ENCODE results near the gene POLR2L. TPM values are rescaled to one million over a fixed set of nuclear protein-coding genes. Genes with fewer than 3 reads are reported as not detected.

Gene POLR2L
- total RNA-seq, 2 experiments from 2014 or later: 90.3 to 96.0 TPM

GRCh38 chr11:858053-858761 is 15.9 kb upstream of the POLR2L start:
- Mint-ChIP-seq H3K36me3 (ENCODE audit: low read depth) (no peaks in the 10 kb centered on the region), H3K4me1 (no peaks in the 10 kb centered on the region), H3K27ac (no peak overlapping the region), H3K27me3 (no peaks in the 10 kb centered on the region), H3K4me3 (no peak overlapping the region), H3K9me3 (no peaks in the 10 kb centered on the region)
- ChIA-PET POLR2A (no interaction called here), CTCF (interaction anchor here (0.9 to 1.2 kb wide), 2 partner anchors 9 to 12 kb away, joined by 3 read pairs; no protein-coding TSS in a partner anchor)
- DNase-seq: no peak

- Mint-ChIP-seq H3K9me3 (no peaks in the 10 kb centered on the region), H3K36me3 (ENCODE audit: low read depth) (no peaks in the 10 kb centered on the region), H3K27me3 (no peaks in the 10 kb centered on the region), H3K27ac (no peak overlapping the region), H3K4me3 (no peak overlapping the region), H3K4me1 (no peaks in the 10 kb centered on the region)
- DNase-seq: no peak
- ChIA-PET CTCF (interaction anchor here (1.5 kb wide), 1 partner anchor 9 kb away, joined by 5 read pairs; no protein-coding TSS in a partner anchor), POLR2A (no interaction called here)
Measured at GRCh38 chr11:856397-856796, 14.1 kb upstream of the POLR2L start.

- POLR2A ChIA-PET: no interaction called here
Measured at GRCh38 chr11:855796-856195, 13.5 kb upstream of the POLR2L start.

GRCh38 chr11:855330-855674 is 13.0 kb upstream of the POLR2L start:
- DNase-seq: no peak
- Mint-ChIP-seq H3K9me3 (no peaks in the 10 kb centered on the region), H3K4me3 (no peak overlapping the region), H3K27ac (no peak overlapping the region), H3K27me3 (no peaks in the 10 kb centered on the region), H3K4me1 (no peaks in the 10 kb centered on the region), H3K36me3 (ENCODE audit: low read depth) (no peaks in the 10 kb centered on the region)
- POLR2A ChIA-PET: no interaction called here
- CTCF ChIA-PET: no interaction called here

More at GRCh38 chr11:855796-856195, 13.5 kb upstream of the POLR2L start:
- CTCF ChIA-PET: no interaction called here
- H3K4me3 Mint-ChIP-seq: no peak overlapping the region
- no peaks in the 10 kb centered on the region for H3K9me3 Mint-ChIP-seq
- H3K36me3 Mint-ChIP-seq (ENCODE audit: low read depth): no peaks in the 10 kb centered on the region
- no peak for DNase-seq
- no peaks in the 10 kb centered on the region for H3K4me1 Mint-ChIP-seq
- no peaks in the 10 kb centered on the region for H3K27me3 Mint-ChIP-seq
- no peak overlapping the region for H3K27ac Mint-ChIP-seq

GRCh38 chr11:854601-855329 is 12.4 kb upstream of the POLR2L start:
- Mint-ChIP-seq H3K27ac (no peak overlapping the region), H3K27me3 (no peaks in the 10 kb centered on the region), H3K9me3 (no peaks in the 10 kb centered on the region), H3K4me3 (no peak overlapping the region), H3K36me3 (ENCODE audit: low read depth) (no peaks in the 10 kb centered on the region), H3K4me1 (no peaks in the 10 kb centered on the region)
- DNase-seq: no peak
- POLR2A ChIA-PET: no interaction called here
- CTCF ChIA-PET: no interaction called here

GRCh38 chr11:853682-854448 is 11.5 kb upstream of the POLR2L start:
- Mint-ChIP-seq H3K36me3 (ENCODE audit: low read depth) (no peaks in the 10 kb centered on the region), H3K4me1 (no peaks in the 10 kb centered on the region), H3K4me3 (no peak overlapping the region), H3K27ac (no peak overlapping the region), H3K9me3 (no peaks in the 10 kb centered on the region), H3K27me3 (no peaks in the 10 kb centered on the region)
- DNase-seq: no peak
- ChIA-PET POLR2A (no interaction called here), CTCF (no interaction called here)

GRCh38 chr11:852762-853161 is 10.4 kb upstream of the POLR2L start:
- no peak for DNase-seq
- Mint-ChIP-seq H3K4me1 (peaks cover 5% of the 10 kb centered on the region), H3K36me3 (ENCODE audit: low read depth) (no peaks in the 10 kb centered on the region), H3K27me3 (no peaks in the 10 kb centered on the region), H3K4me3 (no peak overlapping the region), H3K9me3 (no peaks in the 10 kb centered on the region), H3K27ac (no peak overlapping the region)
- ChIA-PET CTCF (no interaction called here), POLR2A (no interaction called here)

GRCh38 chr11:850775-851763 is 8.7 kb upstream of the POLR2L start:
- H3K4me3 Mint-ChIP-seq: no peak overlapping the region
- CTCF ChIA-PET: interaction anchor here (0.8 kb wide), 1 partner anchor 199 kb away, joined by 3 read pairs; no protein-coding TSS in a partner anchor

GRCh38 chr11:849951-850774 is 7.8 kb upstream of the POLR2L start:
- no peaks in the 10 kb centered on the region for H3K36me3 Mint-ChIP-seq (ENCODE audit: low read depth)
- POLR2A ChIA-PET: no interaction called here
- CTCF ChIA-PET: interaction anchor here (0.8 kb wide), 1 partner anchor 200 kb away, joined by 3 read pairs; no protein-coding TSS in a partner anchor
- no peaks in the 10 kb centered on the region for H3K27me3 Mint-ChIP-seq
- DNase-seq: no peak
- peak overlapping the region; percentile 53 for H3K4me3 Mint-ChIP-seq
- H3K27ac Mint-ChIP-seq: no peak overlapping the region
- H3K4me1 Mint-ChIP-seq: peaks cover 5% of the 10 kb centered on the region
- H3K9me3 Mint-ChIP-seq: no peaks in the 10 kb centered on the region

More at GRCh38 chr11:850775-851763, 8.7 kb upstream of the POLR2L start:
- POLR2A ChIA-PET: no interaction called here
- DNase-seq: peak; percentile 33
- H3K27me3 Mint-ChIP-seq: no peaks in the 10 kb centered on the region
- H3K9me3 Mint-ChIP-seq: no peaks in the 10 kb centered on the region
- H3K4me1 Mint-ChIP-seq: peaks cover 5% of the 10 kb centered on the region
- no peaks in the 10 kb centered on the region for H3K36me3 Mint-ChIP-seq (ENCODE audit: low read depth)
- H3K27ac Mint-ChIP-seq: no peak overlapping the region

- no peaks in the 10 kb centered on the region for H3K9me3 Mint-ChIP-seq
- H3K36me3 Mint-ChIP-seq (ENCODE audit: low read depth): no peaks in the 10 kb centered on the region
- ChIA-PET CTCF (interaction anchor here (0.7 to 3.4 kb wide), 7 partner anchors 9 to 202 kb away, joined by 3 to 19 read pairs (median 4); partner anchors contain the start of gene CD151), POLR2A (no interaction called here)
- DNase-seq: peak; percentile 48
- H3K4me3 Mint-ChIP-seq: peak overlapping the region; percentile 74
- peaks cover 11% of the 10 kb centered on the region for H3K4me1 Mint-ChIP-seq
- H3K27ac Mint-ChIP-seq: no peak overlapping the region
- H3K27me3 Mint-ChIP-seq: no peaks in the 10 kb centered on the region
Measured at GRCh38 chr11:849104-849824, 6.9 kb upstream of the POLR2L start.

- Mint-ChIP-seq H3K4me1 (peaks cover 16% of the 10 kb centered on the region), H3K9me3 (no peaks in the 10 kb centered on the region), H3K36me3 (ENCODE audit: low read depth) (no peaks in the 10 kb centered on the region), H3K27ac (no peak overlapping the region), H3K27me3 (peaks cover under 1% of the 10 kb centered on the region), H3K4me3 (peak overlapping the region; percentile 41)
- POLR2A ChIA-PET: no interaction called here
- CTCF ChIA-PET: interaction anchor here (0.7 to 3.4 kb wide), 10 partner anchors 10 to 205 kb away, joined by 3 to 19 read pairs (median 4); partner anchors contain the start of gene CD151
- DNase-seq: peak; percentile 70
Measured at GRCh38 chr11:848380-848931, 6.1 kb upstream of the POLR2L start.

Measured in activated CD4-positive, alpha-beta T cell treated with anti-CD3 and anti-CD28 coated beads, Interleukin-2, amount 10 ng/mL, durations not matched to agents 7 days and 5 days (primary cell).